B cell (primary cell): ENCODE results near the gene SSH3. TPM values are rescaled to one million over a fixed set of nuclear protein-coding genes. Genes with fewer than 3 reads are reported as not detected.

ENCODE experiments used
- ATAC-seq: fragments of 200-7000 bp; cut with Tn5 transposase; one replicate; pipeline ENCODE4 v1.10.0; 2021; ENCODE audit warnings: low read depth, mild to moderate bottlenecking, moderate number of reproducible peaks, moderate library complexity
- CTCF ChIA-PET: fragments of 350-600 bp; sonication (Branson Sonifier 250); formaldehyde crosslinking; loops from one replicate; lab custom pipeline; 2021; ENCODE audit warnings: antibody characterized with exemption, inconsistent platforms; lab: Charles Lee
- POLR2A ChIA-PET: fragments of 350-600 bp; sonication (Branson Sonifier 250); formaldehyde crosslinking; loops from one replicate; lab custom pipeline; 2021; ENCODE audit warnings: antibody characterized with exemption; lab: Charles Lee
- DNase-seq: peaks from one replicate; pipeline ENCODE4 v3.0.0; 2013
- H2AFZ ChIP-seq: 2 replicates; pipeline ENCODE4 v1.6.1; 2012; ENCODE audit warnings: mild to moderate bottlenecking, low read depth, low read length; ENCODE audit not compliant: insufficient read depth, poor library complexity, severe bottlenecking
- H3K27ac ChIP-seq, 2 donors: 1 replicate in 1 of 2; 2 replicates in 1 of 2; pipeline ENCODE4 v1.5.1; 2012 to 2013; ENCODE audit warnings: low read length in 2 of 2, mild to moderate bottlenecking in 2 of 2, moderate library complexity in 1 of 2
- H3K27me3 ChIP-seq, 4 experiments: fragments of 200-600 bp in 1 of 4; sonication (generic) in 1 of 4; replicated peaks in 1 of 4; 1 replicate in 2 of 4; 2 replicates in 2 of 4; pipeline versions ENCODE4 v1.6.1 to v1.7.0; 2013 to 2016; ENCODE audit warnings: low read length in 3 of 4, mild to moderate bottlenecking in 2 of 4, mixed read lengths in 1 of 4, moderate library complexity in 1 of 4; ENCODE audit not compliant: insufficient read depth in 4 of 4, control insufficient read depth in 3 of 4; ENCODE audit errors: control extremely low read depth in 1 of 4
- H3K36me3 ChIP-seq, 2 experiments: replicated peaks in 1 of 2; 1 replicate in 1 of 2; 2 replicates in 1 of 2; pipeline versions ENCODE4 v1.6.1 to v1.7.1; 2013; ENCODE audit warnings: low read length in 1 of 2; ENCODE audit not compliant: insufficient read depth in 2 of 2, control insufficient read depth in 1 of 2; ENCODE audit errors: control extremely low read depth in 1 of 2, extremely low read depth in 1 of 2
- H3K4me1 ChIP-seq, 2 donors: fragments of 200-600 bp in 1 of 2; sonication (generic) in 1 of 2; 1 replicate in 1 of 2; 2 replicates in 1 of 2; pipeline versions ENCODE4 v1.5.1 to v1.6.1; 2013 to 2017; ENCODE audit warnings: low read length in 2 of 2; ENCODE audit not compliant: control insufficient read depth in 2 of 2, insufficient read depth in 2 of 2
- H3K4me2 ChIP-seq: replicated peaks from 2 replicates; pipeline ENCODE3; 2012; ENCODE audit warnings: mild to moderate bottlenecking, low read depth, low read length; ENCODE audit not compliant: poor library complexity, severe bottlenecking
- H3K4me3 ChIP-seq, 5 experiments: fragments of 200-600 bp in 1 of 5; sonication (generic) in 1 of 5; 1 replicate in 3 of 5; 2 replicates in 2 of 5; pipeline versions ENCODE4 v1.5.1 to v1.7.0; 2011 to 2016; ENCODE audit warnings: low read length in 4 of 5, mild to moderate bottlenecking in 4 of 5, low read depth in 2 of 5, control low read depth in 1 of 5, moderate library complexity in 1 of 5; ENCODE audit not compliant: insufficient read depth in 1 of 5; ENCODE audit errors: control extremely low read depth in 1 of 5, extremely low read depth in 1 of 5
- H3K79me2 ChIP-seq: fragments of 200-600 bp; sonication (generic); one replicate; pipeline ENCODE4 v1.6.0; 2016; ENCODE audit warnings: low read length; ENCODE audit not compliant: control insufficient read depth, insufficient read depth
- H3K9ac ChIP-seq: fragments of 200-600 bp; sonication (generic); 2 replicates; pipeline ENCODE4 v1.6.1; 2017; ENCODE audit warnings: mild to moderate bottlenecking, low read length, moderate library complexity
- H3K9me3 ChIP-seq, 3 donors: one replicate each; pipeline versions ENCODE4 v1.6.1 to v1.7.1; 2013; ENCODE audit warnings: low read length in 2 of 3; ENCODE audit not compliant: control insufficient read depth in 2 of 3, insufficient read depth in 1 of 3; ENCODE audit errors: control extremely low read depth in 1 of 3
- H4K20me1 ChIP-seq: 2 replicates; pipeline ENCODE4 v1.6.0; 2012; ENCODE audit warnings: mild to moderate bottlenecking, low read length; ENCODE audit not compliant: insufficient read depth, control insufficient read depth, poor library complexity, severe bottlenecking
- H3K27ac Mint-ChIP-seq: one replicate; pipeline ENCODE4 v1.8.0; 2021; ENCODE audit warnings: mixed read lengths
- H3K27me3 Mint-ChIP-seq: one replicate; pipeline ENCODE4 v1.8.0; 2021; ENCODE audit warnings: mixed read lengths
- H3K4me1 Mint-ChIP-seq: one replicate; pipeline ENCODE4 v1.8.0; 2021; ENCODE audit warnings: mixed read lengths
- H3K4me3 Mint-ChIP-seq: one replicate; pipeline ENCODE4 v1.8.0; 2021; ENCODE audit warnings: mixed read lengths
- H3K9me3 Mint-ChIP-seq: one replicate; pipeline ENCODE4 v1.8.0; 2022; ENCODE audit warnings: mixed read lengths; ENCODE audit not compliant: insufficient read depth
- CTCF ChIP-seq: fragments of 200-600 bp; IDR thresholded peaks from one replicate; pipeline ENCODE4 v1.8.0; 2022; ENCODE audit warnings: antibody characterized with exemption, mild to moderate bottlenecking
- EZH2 ChIP-seq: IDR thresholded peaks from 2 replicates; pipeline ENCODE4 v1.6.1; 2012; ENCODE audit warnings: borderline replicate concordance, low read depth, mild to moderate bottlenecking, moderate library complexity, low read length; ENCODE audit not compliant: insufficient read depth, poor library complexity, severe bottlenecking
- WGBS: methylation state at CpG from one replicate; pipeline ENCODE4 v1.1.5; 2013; ENCODE audit warnings: missing lambda C conversion rate; ENCODE audit not compliant: insufficient coverage; 5-methylcytosine and 5-hydroxymethylcytosine counted together
- intact Hi-C: fragments of 100-400 bp; cut with micrococcal nuclease; formaldehyde crosslinking; loops from one replicate; pipeline ENCODE4 v1.10.0; 2022
- polyA plus RNA-seq: library from polyadenylated mRNA; depleted of rRNA; stranded (reverse); fragments of >200 nt; gene quantifications from 2 replicates; pipeline ENCODE4 v1.2.3, GENCODE V29; 2012
- total RNA-seq, 2 donors: library from RNA; stranded (reverse); fragments of 120-200 nt in 1 of 2; gene quantifications; 1 replicate in 1 of 2; 2 replicates in 1 of 2; pipeline versions ENCODE4 v1.2.3 to v1.2.4, GENCODE V29; 2013 to 2022

The SSH3 gene
- total and polyA plus RNA-seq, 2 donors (not counting 1 experiment from before 2014, with no cell fraction given), result 4.0 to 7.2 TPM

- Histone ChIP-seq H3K4me1 (peaks cover 98 to 99% of the 10 kb centered on the region in 2 donors), H3K4me2 (peak overlapping the region; percentile 92), H2AFZ (no peak overlapping the region), H3K9ac (peak overlapping the region; percentile 37), H4K20me1 (peaks cover 75% of the 10 kb centered on the region), H3K79me2 (peaks cover 100% of the 10 kb centered on the region), H3K27me3 (no peaks in the 10 kb centered on the region), H3K4me3 (peak overlapping the region in 3 of 5 experiments; percentile 5 to 37 (median 21)), H3K27ac (peak overlapping the region; percentile 73 to 82), H3K36me3 (peaks cover 0 to 77% of the 10 kb centered on the region in 2 experiments), H3K9me3 (no peaks in the 10 kb centered on the region)
- Mint-ChIP-seq H3K9me3 (no peaks in the 10 kb centered on the region), H3K4me1 (peaks cover 94% of the 10 kb centered on the region), H3K27me3 (no peaks in the 10 kb centered on the region), H3K4me3 (peak overlapping the region; percentile 98), H3K27ac (peak overlapping the region; percentile 98)
- ATAC-seq (no peak), DNase-seq (peak; percentile 56)
- WGBS, result 18% methylated on average over 12 of the region's 14 CpGs
- intact Hi-C loops, result no loop called here
- CTCF ChIA-PET, result interaction anchor here (0.9 to 4.6 kb wide), 5 partner anchors 11 to 108 kb away, joined by 4 to 24 read pairs (median 21); partner anchors contain the start of gene ANKRD13D
- POLR2A ChIA-PET, result interaction anchor here (0.6 to 7.8 kb wide), 6 partner anchors 10 to 72 kb away, joined by 3 to 131 read pairs (median 4); partner anchors contain the start of gene ANKRD13D
- TF ChIP-seq EZH2, result no peak
- no peak for TF ChIP-seq CTCF
Observed at GRCh38 chr11:67273260-67273990, 29.9 kb upstream of the SSH3 start.
